Endothelial cell of umbilical vein (primary cell): ENCODE data around the gene MMP1. TPM values are rescaled to one million over a fixed set of nuclear protein-coding genes. Genes with fewer than 3 reads are reported as not detected.
"Not testable (repeated sequence)": the region's sequence is repeated elsewhere in the genome, so short reads cannot be mapped to it uniquely, and the experiment has no call there.

Experiments used
- BruUV-seq: library from RNA; stranded (reverse); fragments of 400-500 nt; replicated peaks from 2 replicates; lab custom pipeline; 2021; lab: Mats Ljungman, UMichigan
- CTCF ChIA-PET: fragments of 300-600, 350-600 bp; sonication (Branson Sonifier 250); formaldehyde crosslinking; loops from one replicate; lab custom pipeline; 2021; ENCODE audit warnings: antibody characterized with exemption, inconsistent platforms; lab: Charles Lee
- POLR2A ChIA-PET: fragments of 300-600, 350-600 bp; sonication (Branson Sonifier 250); formaldehyde crosslinking; loops from one replicate; lab custom pipeline; 2021; ENCODE audit warnings: antibody characterized with exemption, inconsistent platforms; lab: Charles Lee
- DNase-seq: peaks from one replicate; pipeline ENCODE4 v3.0.0-alpha.2; 2011; ENCODE audit warnings: low read depth, low spot score
- FAIRE-seq: peaks from 2 replicates; lab custom pipeline; 2011; peaks lifted over from hg19 to GRCh38; lab: Jason Lieb, UNC
- H2AFZ ChIP-seq: 2 replicates; pipeline ENCODE4 v1.6.0; 2012; ENCODE audit warnings: low read depth, low read length, control low read depth, inconsistent platforms
- H3K27ac ChIP-seq: 2 replicates; pipeline ENCODE4 v1.5.1; 2011; ENCODE audit warnings: low read depth, mild to moderate bottlenecking, control low read depth, low read length, moderate library complexity; ENCODE audit not compliant: insufficient read depth
- H3K27me3 ChIP-seq, 2 experiments: 2 replicates each; pipeline versions ENCODE4 v1.6.0 to v1.6.1; 2011; ENCODE audit warnings: low read length in 2 of 2, mixed read lengths in 1 of 2; ENCODE audit not compliant: control insufficient read depth in 2 of 2, insufficient read depth in 2 of 2
- H3K36me3 ChIP-seq, 2 experiments: 2 replicates in 1 of 2; 3 replicates in 1 of 2; pipeline ENCODE4 v1.5.1; 2011; ENCODE audit warnings: low read length in 2 of 2, mild to moderate bottlenecking in 1 of 2, moderate library complexity in 1 of 2; ENCODE audit not compliant: control insufficient read depth in 2 of 2, insufficient read depth in 2 of 2; ENCODE audit errors: extremely low read depth in 1 of 2
- H3K4me1 ChIP-seq: 3 replicates; pipeline ENCODE4 v1.5.1; 2011; ENCODE audit warnings: mild to moderate bottlenecking, low read length; ENCODE audit not compliant: control insufficient read depth, insufficient read depth; ENCODE audit errors: extremely low read depth
- H3K4me2 ChIP-seq: 2 replicates; pipeline ENCODE4 v1.6.1; 2011; ENCODE audit warnings: low read length, control low read depth, mixed read lengths; ENCODE audit not compliant: insufficient read depth
- H3K4me3 ChIP-seq, 3 experiments: fragments of 200-600 bp in 1 of 3; sonication (generic), shearing (Covaris generic) in 1 of 3; replicated peaks in 1 of 3; 2 replicates each; pipeline ENCODE4 v1.5.1; 2011 to 2016; ENCODE audit warnings: control low read depth in 3 of 3, low read length in 3 of 3, mild to moderate bottlenecking in 2 of 3, inconsistent platforms in 1 of 3, low read depth in 1 of 3, moderate library complexity in 1 of 3; ENCODE audit not compliant: insufficient read depth in 1 of 3
- H3K79me2 ChIP-seq: 2 replicates; pipeline ENCODE4 v1.6.0; 2012; ENCODE audit warnings: low read length, inconsistent platforms; ENCODE audit not compliant: control insufficient read depth, insufficient read depth
- H3K9ac ChIP-seq: replicated peaks from 2 replicates; pipeline ENCODE3; 2011; ENCODE audit warnings: low read length, control low read depth; ENCODE audit not compliant: insufficient read depth; ENCODE audit errors: extremely low read depth
- H3K9me1 ChIP-seq: replicated peaks from 3 replicates; pipeline ENCODE4 v1.6.0; 2011; ENCODE audit warnings: mild to moderate bottlenecking, low read length; ENCODE audit not compliant: control insufficient read depth, insufficient read depth; ENCODE audit errors: extremely low read depth
- H3K9me3 ChIP-seq: replicated peaks from 2 replicates; pipeline ENCODE4 v1.5.1; 2012; ENCODE audit warnings: low read length, inconsistent platforms; ENCODE audit not compliant: control insufficient read depth, insufficient read depth
- H4K20me1 ChIP-seq: replicated peaks from 2 replicates; pipeline ENCODE3; 2011; ENCODE audit warnings: mild to moderate bottlenecking, low read length; ENCODE audit not compliant: control insufficient read depth, insufficient read depth; ENCODE audit errors: extremely low read depth
- FOS ChIP-seq: IDR thresholded peaks from 2 replicates; pipeline ENCODE4 v1.6.1; 2011; ENCODE audit warnings: mild to moderate bottlenecking, low read length, moderate library complexity, borderline replicate concordance; ENCODE audit not compliant: insufficient read depth
- dilution Hi-C: fragments of 300-500 bp; cut with MboI; formaldehyde crosslinking; loops from one replicate; pipeline ENCODE4 v1.15.0; 2019; ENCODE audit warnings: low sequenced_read_pairs; ENCODE audit not compliant: extremely low pct_ligation_motif_present
- intact Hi-C: fragments of 100-400 bp; cut with micrococcal nuclease; formaldehyde crosslinking; loops from one replicate; pipeline ENCODE4 v1.10.0; 2022
- polyA plus RNA-seq, 4 experiments: library from polyadenylated mRNA; depleted of rRNA in 3 of 4; stranded (reverse) in 3 of 4; unstranded in 1 of 4; fragments of >200 nt; gene quantifications; 2 replicates each; pipeline versions ENCODE4 v1.2.1 to v1.2.3, GENCODE V29; 2011 to 2012; ENCODE audit warnings: missing spikeins in 1 of 4
- total RNA-seq: library from RNA; stranded (reverse); gene quantifications from 2 replicates; pipeline ENCODE4 v1.2.3, GENCODE V29; 2021

The MMP1 gene
- total and polyA plus RNA-seq, 2 donors (not counting 3 experiments of a cell fraction or from before 2014, with no cell fraction given): 1.4 to 1,694 TPM

- no TSS peak for BruUV-seq
- no peak for DNase-seq
- H3K4me3 ChIP-seq: no peak overlapping the region
These were observed 48.7 kb downstream of the MMP1 start for GRCh38 chr11:102749101-102749722.

DNA sequence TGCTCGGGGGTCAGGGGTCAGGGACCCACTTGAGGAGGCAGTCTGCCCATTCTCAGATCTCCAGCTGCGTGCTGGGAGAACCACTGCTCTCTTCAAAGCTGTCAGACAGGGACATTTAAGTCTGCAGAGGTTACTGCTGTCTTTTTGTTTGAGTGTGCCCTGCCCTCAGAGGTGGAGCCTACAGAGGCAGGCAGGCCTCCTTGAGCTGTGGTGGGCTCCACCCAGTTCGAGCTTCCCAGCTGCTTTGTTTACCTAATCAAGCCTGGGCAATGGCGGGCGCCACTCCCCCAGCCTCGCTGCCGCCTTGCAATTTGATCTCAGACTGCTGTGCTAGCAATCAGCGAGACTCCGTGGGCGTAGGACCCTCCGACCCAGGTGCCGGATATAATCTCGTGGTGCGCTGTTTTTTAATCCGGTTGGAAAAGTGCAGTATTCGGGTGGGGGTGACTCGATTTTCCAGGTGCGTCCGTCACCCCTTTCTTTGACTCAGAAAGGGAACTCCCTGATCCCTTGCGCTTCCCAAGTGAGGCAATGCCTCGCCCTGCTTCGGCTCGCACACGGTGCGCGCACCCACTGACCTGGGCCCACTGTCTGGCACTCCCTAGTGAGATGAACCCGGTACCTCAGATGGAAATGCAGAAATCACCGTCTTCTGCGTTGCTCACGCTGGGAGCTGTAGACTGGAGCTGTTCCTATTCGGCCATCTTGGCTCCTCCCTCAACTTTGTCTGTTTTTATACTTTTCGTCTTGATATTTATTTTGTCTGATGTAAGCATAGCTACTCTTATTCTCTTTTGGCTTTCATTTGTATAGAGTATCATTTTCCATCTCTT lies 51.0 kb downstream of the MMP1 start:
- CTCF ChIA-PET: interaction anchor here (1.7 kb wide), 1 partner anchor 10 kb away, joined by 3 read pairs; no protein-coding TSS in a partner anchor
- H3K4me3 ChIP-seq, H3K4me2 ChIP-seq, H3K9me1 ChIP-seq, dilution Hi-C loops, H3K9ac ChIP-seq, H3K36me3 ChIP-seq, intact Hi-C loops, BruUV-seq, FAIRE-seq, H3K9me3 ChIP-seq, H3K79me2 ChIP-seq, H2AFZ ChIP-seq, POLR2A ChIA-PET, H3K4me1 ChIP-seq, DNase-seq, H4K20me1 ChIP-seq, H3K27ac ChIP-seq: not testable (repeated sequence)
- H3K27me3 ChIP-seq: peaks cover 11 to 17% of the 10 kb centered on the region in 2 experiments

More at GRCh38 chr11:102749101-102749722, 48.7 kb downstream of the MMP1 start:
- Histone ChIP-seq H3K9ac (no peak overlapping the region), H3K9me3 (no peaks in the 10 kb centered on the region), H3K4me1 (no peaks in the 10 kb centered on the region), H3K36me3 (no peaks in the 10 kb centered on the region), H3K27ac (no peak overlapping the region), H2AFZ (no peak overlapping the region), H3K27me3 (peaks cover 19 to 25% of the 10 kb centered on the region in 2 experiments), H3K9me1 (no peaks in the 10 kb centered on the region), H4K20me1 (no peaks in the 10 kb centered on the region), H3K4me2 (no peak overlapping the region), H3K79me2 (no peaks in the 10 kb centered on the region)
- CTCF ChIA-PET: interaction anchor here (1.0 to 1.7 kb wide), 3 partner anchors 13 to 192 kb away, joined by 3 to 4 read pairs (median 3); no protein-coding TSS in a partner anchor
- POLR2A ChIA-PET: no interaction called here
- TF ChIP-seq FOS: no peak
- intact Hi-C loops (no loop called here), dilution Hi-C loops (no loop called here)
- FAIRE-seq: no peak

Other genes with a start within 250 kb of the MMP1 start
- gene MMP20, start 172.8 kb downstream of the MMP1 start, total RNA-seq: not detected in 2 replicates
- gene MMP20, start 172.8 kb downstream of the MMP1 start, polyA plus RNA-seq: not detected in 2 replicates
- gene MMP27, start 92.4 kb downstream of the MMP1 start, total RNA-seq: not detected in 2 replicates
- not detected in 2 replicates for gene MMP27, start 92.4 kb downstream of the MMP1 start, polyA plus RNA-seq
- not detected in 2 replicates for gene MMP8, start 73.2 kb downstream of the MMP1 start, total RNA-seq
- not detected in 2 replicates for gene MMP8, start 73.2 kb downstream of the MMP1 start, polyA plus RNA-seq
- 15.0 and 22.8 TPM in 2 replicates for gene MMP10, start 17.5 kb downstream of the MMP1 start, total RNA-seq
- 3.8 and 4.3 TPM in 2 replicates for gene MMP10, start 17.5 kb downstream of the MMP1 start, polyA plus RNA-seq
- not detected in 2 replicates for gene MMP3, start 45.4 kb upstream of the MMP1 start, total RNA-seq
- not detected in 2 replicates for gene MMP3, start 45.4 kb upstream of the MMP1 start, polyA plus RNA-seq
- not detected in 2 replicates for gene MMP12, start 76.8 kb upstream of the MMP1 start, total RNA-seq
- not detected in 2 replicates for gene MMP12, start 76.8 kb upstream of the MMP1 start, polyA plus RNA-seq
- gene MMP13, start 157.6 kb upstream of the MMP1 start, total RNA-seq: not detected in 2 replicates
- gene MMP13, start 157.6 kb upstream of the MMP1 start, polyA plus RNA-seq: not detected in 2 replicates